Sigmoid colon (tissue), 7 donors: Measurements from ENCODE around the gene RGS14. TPM values are rescaled to one million over a fixed set of nuclear protein-coding genes. Genes with fewer than 3 reads are reported as not detected.

ENCODE experiments used
- DNase-seq: peaks from one replicate; pipeline ENCODE4 v3.0.0-alpha.2; 2019
- H3K27ac ChIP-seq, 4 donors: fragments of 200-600 bp; sonication (generic); one replicate each; pipeline ENCODE4 v1.5.1; 2016 to 2019; ENCODE audit warnings: mild to moderate bottlenecking in 1 of 4
- H3K27me3 ChIP-seq, 3 donors: fragments of 200-600 bp; sonication (generic); one replicate each; pipeline ENCODE4 v1.5.1; 2019; ENCODE audit warnings: mild to moderate bottlenecking in 1 of 3
- H3K36me3 ChIP-seq, 4 donors: fragments of 200-600 bp; sonication (generic); one replicate each; pipeline ENCODE4 v1.5.1; 2016 to 2019
- H3K4me1 ChIP-seq, 4 donors: fragments of 200-600 bp; sonication (generic); one replicate each; pipeline ENCODE4 v1.5.1; 2017 to 2019
- H3K4me3 ChIP-seq, 4 donors: fragments of 200-600 bp; sonication (generic); one replicate each; pipeline ENCODE4 v1.5.1; 2017 to 2019; ENCODE audit warnings: mild to moderate bottlenecking in 2 of 4, moderate library complexity in 1 of 4
- H3K9me3 ChIP-seq, 4 donors: fragments of 200-600 bp in 3 of 4; sonication (generic) in 3 of 4; one replicate each; pipeline versions ENCODE4 v1.5.1 to v1.6.1; 2013 to 2019
- CTCF ChIP-seq, 4 experiments: fragments of 450-650 bp in 3 of 4; fragments of 200-600 bp in 1 of 4; IDR thresholded peaks; one replicate each; pipeline ENCODE4 v1.5.1; 2016 to 2019; ENCODE audit warnings: antibody characterized with exemption in 4 of 4, mild to moderate bottlenecking in 3 of 4, moderate library complexity in 2 of 4
- EP300 ChIP-seq, 4 donors: sonication (generic); formaldehyde crosslinking; IDR thresholded peaks; one replicate each; pipeline ENCODE4 v1.6.1; 2017; ENCODE audit warnings: antibody characterized with exemption in 4 of 4
- POLR2A ChIP-seq, 2 donors: fragments of 450-650 bp; IDR thresholded peaks; one replicate each; pipeline ENCODE4 v1.6.1; 2016; ENCODE audit warnings: antibody characterized with exemption in 2 of 2, mild to moderate bottlenecking in 2 of 2, moderate library complexity in 2 of 2
- POLR2AphosphoS5 ChIP-seq, 4 donors: sonication (generic); formaldehyde crosslinking; IDR thresholded peaks; one replicate each; pipeline ENCODE4 v1.6.1; 2017; ENCODE audit warnings: antibody characterized with exemption in 4 of 4
- WGBS, 2 donors: extraction: QIAGEN DNeasy Blood & Tissue Kit; methylation state at CpG; one replicate each; pipeline ENCODE4 v1.1.7; 2013; 5-methylcytosine and 5-hydroxymethylcytosine counted together
- intact Hi-C: fragments of 100-400 bp; cut with DNase I; formaldehyde crosslinking; loops from one replicate; pipeline ENCODE4 v1.15.1; 2023
- polyA plus RNA-seq, 3 donors: library from polyadenylated mRNA; stranded (reverse); fragments of 200-250 nt; gene quantifications; one replicate each; pipeline ENCODE4 v1.2.3, GENCODE V29; 2013
- total RNA-seq, 4 donors: library from RNA; depleted of rRNA; stranded (reverse); fragments of >200 nt; gene quantifications; one replicate each; pipeline ENCODE4 v1.1.0, GENCODE V29; 2016
- donor health status: healthy with polysubstance abuse.
- donor health status: Bipolar disorder and iron deficiency.
- donor health status: healthy.

The RGS14 gene
- total and polyA plus RNA-seq, 7 donors, result 9.6 to 26.6 (median 16.2) TPM

GRCh38 chr5:177346820-177347219 is 10.9 kb upstream of the RGS14 start:
- no peak for DNase-seq
- peaks cover 0 to 25% (median 2%) of the 10 kb centered on the region in 4 donors for H3K36me3 ChIP-seq

GRCh38 chr5:177347699-177348098 is 10.0 kb upstream of the RGS14 start:
- intact Hi-C loops, result no loop called here
- WGBS, 2 donors, result 92% methylated on average over 4 of the region's 4 CpGs

More at GRCh38 chr5:177346820-177347219, 10.9 kb upstream of the RGS14 start:
- Histone ChIP-seq H3K4me1 (peaks cover 0 to 45% (median 33%) of the 10 kb centered on the region in 4 donors), H3K9me3 (no peaks in the 10 kb centered on the region), H3K27me3 (no peaks in the 10 kb centered on the region), H3K27ac (no peak overlapping the region), H3K4me3 (no peak overlapping the region)
- TF ChIP-seq CTCF (IDR thresholded peaks at IDR 0.05) (no peak), EP300 (IDR thresholded peaks at IDR 0.05) (no peak), POLR2AphosphoS5 (IDR thresholded peaks at IDR 0.05) (no peak), POLR2A (IDR thresholded peaks at IDR 0.05) (no peak)
- 78 to 81% methylated on average over 4 of the region's 4 CpGs for WGBS, 2 donors
- intact Hi-C loops, result no loop called here

GRCh38 chr5:177349362-177349647 is 8.4 kb upstream of the RGS14 start:
- H3K4me1 ChIP-seq, result peaks cover 0 to 52% (median 36%) of the 10 kb centered on the region in 4 donors
- WGBS, 2 donors, result 63 to 84% methylated on average over 3 of the region's 3 CpGs
- intact Hi-C loops, result no loop called here
- no peak overlapping the region for H3K27ac ChIP-seq
- DNase-seq, result no peak
- no peaks in the 10 kb centered on the region for H3K27me3 ChIP-seq
- H3K36me3 ChIP-seq, result peaks cover 0 to 12% (median 2%) of the 10 kb centered on the region in 4 donors
- H3K4me3 ChIP-seq, result no peak overlapping the region
- no peak for TF ChIP-seq EP300 (IDR thresholded peaks at IDR 0.05)
- TF ChIP-seq POLR2A (IDR thresholded peaks at IDR 0.05), result no peak
- TF ChIP-seq POLR2AphosphoS5 (IDR thresholded peaks at IDR 0.05), result no peak
- TF ChIP-seq CTCF (IDR thresholded peaks at IDR 0.05), result no peak
- H3K9me3 ChIP-seq, result no peaks in the 10 kb centered on the region

More at GRCh38 chr5:177347699-177348098, 10.0 kb upstream of the RGS14 start:
- DNase-seq, result no peak
- H3K36me3 ChIP-seq, result peaks cover 0 to 24% (median 2%) of the 10 kb centered on the region in 4 donors
- no peak overlapping the region for H3K27ac ChIP-seq
- TF ChIP-seq POLR2AphosphoS5 (IDR thresholded peaks at IDR 0.05) (no peak), EP300 (IDR thresholded peaks at IDR 0.05) (no peak), POLR2A (IDR thresholded peaks at IDR 0.05) (no peak), CTCF (IDR thresholded peaks at IDR 0.05) (no peak)
- H3K4me1 ChIP-seq, result peaks cover 0 to 52% (median 36%) of the 10 kb centered on the region in 4 donors
- H3K4me3 ChIP-seq, result no peak overlapping the region
- H3K27me3 ChIP-seq, result no peaks in the 10 kb centered on the region
- H3K9me3 ChIP-seq, result no peaks in the 10 kb centered on the region

GRCh38 chr5:177349762-177350161 is 8.0 kb upstream of the RGS14 start:
- Histone ChIP-seq H3K27me3 (no peaks in the 10 kb centered on the region), H3K27ac (no peak overlapping the region), H3K9me3 (no peaks in the 10 kb centered on the region), H3K4me3 (peak overlapping the region in 1 of 4 donors; percentile 93), H3K4me1 (peaks cover 0 to 52% (median 36%) of the 10 kb centered on the region in 4 donors), H3K36me3 (peaks cover 0 to 12% (median 2%) of the 10 kb centered on the region in 4 donors)
- 86 to 87% methylated on average over 5 of the region's 5 CpGs for WGBS, 2 donors
- no peak for DNase-seq
- TF ChIP-seq EP300 (IDR thresholded peaks at IDR 0.05), result no peak
- no peak for TF ChIP-seq POLR2A (IDR thresholded peaks at IDR 0.05)
- TF ChIP-seq POLR2AphosphoS5 (IDR thresholded peaks at IDR 0.05), result no peak
- no peak for TF ChIP-seq CTCF (IDR thresholded peaks at IDR 0.05)
- intact Hi-C loops, result loop anchor here (2.0 kb wide), 2 partner anchors 17 to 37 kb away; no protein-coding TSS in a partner anchor
